Measurements from ENCODE around the gene SERINC5.
"Not testable (repeated sequence)": the region's sequence is repeated elsewhere in the genome, so short reads cannot be mapped to it uniquely, and the experiment has no call there.

SERINC5 gene

GRCh38 chr5:80168388-80169028 is 87.3 kb downstream of the SERINC5 start:
- no peak for DNase-seq (ENCODE audit: low read depth)

DNA sequence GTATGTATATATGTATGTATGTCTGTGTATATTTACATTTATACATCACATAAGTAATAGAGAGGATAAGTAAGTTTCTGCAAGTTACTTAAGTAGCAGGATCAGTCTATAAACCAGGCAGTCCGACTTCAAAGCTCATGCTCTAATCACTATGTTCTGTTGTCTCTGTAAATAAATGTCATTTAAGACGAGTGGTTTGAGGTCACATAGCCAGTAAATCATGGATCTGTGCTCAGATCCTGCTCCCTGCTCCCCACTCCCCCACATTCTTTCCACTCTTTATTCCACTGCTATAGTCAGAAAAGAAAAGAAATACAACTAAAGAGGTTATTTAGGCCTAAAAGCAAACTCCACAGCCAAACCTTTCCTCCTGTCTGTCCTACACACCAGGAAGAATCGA is 90.4 kb downstream of the SERINC5 start:
- no peak for DNase-seq (ENCODE audit: low read depth)

DNA sequence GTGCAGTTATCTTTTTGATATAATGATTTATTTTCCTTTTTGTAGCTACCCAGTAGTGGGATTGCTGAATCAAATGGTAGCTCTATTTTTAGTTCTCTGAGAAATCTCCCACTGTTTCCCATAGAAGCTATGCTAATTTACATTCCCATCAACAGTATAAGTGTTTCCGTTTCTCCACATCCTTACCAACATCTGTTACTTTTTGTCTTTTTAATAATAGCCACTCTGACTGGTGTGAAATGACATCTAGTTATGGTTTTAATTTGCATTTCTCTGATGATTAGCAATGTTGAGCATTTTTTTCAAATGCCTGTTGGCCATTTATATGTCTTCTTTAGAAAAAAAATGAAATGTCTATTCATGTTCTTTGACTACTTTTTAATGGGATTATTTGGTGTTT is 94.7 kb downstream of the SERINC5 start:
- DNase-seq (ENCODE audit: low read depth): no peak

DNA sequence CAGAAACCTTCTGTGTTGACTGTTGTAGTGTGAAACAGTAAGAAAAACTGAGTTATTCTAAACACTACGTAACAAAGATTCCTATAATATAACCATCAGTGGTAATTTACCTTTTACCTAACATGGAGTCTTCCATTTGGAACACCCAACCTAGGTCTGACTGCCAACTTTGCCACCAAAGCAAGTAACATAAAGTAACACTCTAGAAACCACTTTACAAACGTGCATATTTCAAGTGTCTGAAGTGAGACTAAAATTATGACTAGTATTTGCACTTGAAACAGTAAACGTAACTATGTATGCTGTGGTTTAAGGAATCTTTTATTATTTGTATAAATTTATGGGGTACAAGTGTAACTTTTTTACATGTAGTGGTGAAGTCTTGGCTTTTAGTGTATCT is 95.6 kb downstream of the SERINC5 start:
- DNase-seq (ENCODE audit: low read depth): no peak

GRCh38 chr5:80159133-80159815 is 96.6 kb downstream of the SERINC5 start:
- DNase-seq (ENCODE audit: low read depth): no peak

GRCh38 chr5:80156156-80156555 is 99.7 kb downstream of the SERINC5 start:
- no peak for DNase-seq (ENCODE audit: low read depth)

DNA sequence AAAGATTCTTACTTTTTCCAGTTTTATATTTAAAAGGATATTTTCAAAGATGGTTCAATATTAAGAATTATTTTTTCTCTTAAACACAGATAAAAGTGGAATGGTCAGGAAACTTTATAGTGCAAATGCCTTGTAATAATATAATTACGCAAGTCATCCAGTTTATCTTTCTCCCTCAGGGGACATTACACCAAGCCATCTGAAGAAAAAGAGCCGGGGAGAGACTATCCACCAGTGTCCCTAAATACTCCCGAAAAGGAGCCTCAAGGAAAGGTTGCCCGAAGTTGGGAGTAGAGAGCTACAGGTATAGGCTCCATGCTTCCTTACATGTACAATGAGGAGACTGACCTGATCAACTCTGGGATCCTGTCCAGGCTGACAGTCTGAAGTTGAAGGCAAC is 101.1 kb downstream of the SERINC5 start:
- DNase-seq (ENCODE audit: low read depth): no peak

- not testable (repeated sequence) for DNase-seq (ENCODE audit: low read depth)
Observed at GRCh38 chr5:80154289-80154688, 101.6 kb downstream of the SERINC5 start.

DNA sequence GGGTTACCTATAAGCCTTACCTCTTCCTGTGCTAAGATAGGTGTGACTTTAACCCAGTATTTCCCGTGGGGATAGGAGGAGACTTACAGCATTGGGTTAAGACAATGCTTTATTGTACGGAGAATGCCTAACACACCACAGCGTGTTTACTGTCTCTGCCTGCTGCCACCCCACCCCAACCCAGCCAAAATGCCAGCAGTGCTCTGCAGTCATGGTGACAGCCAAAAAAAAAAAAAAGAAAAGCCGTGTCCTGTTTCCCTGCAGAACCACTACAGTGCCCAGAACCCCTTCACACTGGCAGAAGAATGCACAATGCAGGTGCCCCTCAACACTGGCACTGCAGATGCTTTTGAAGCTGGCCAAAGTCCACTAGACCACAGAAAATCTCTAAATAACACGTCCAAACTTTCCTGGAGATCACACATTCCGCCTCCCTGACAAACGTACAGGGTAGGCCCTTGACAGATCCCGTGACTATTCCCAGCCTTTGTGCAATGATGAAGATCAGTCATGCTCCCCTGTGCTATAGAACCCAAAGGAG is 102.2 kb downstream of the SERINC5 start:
- no peak for DNase-seq (ENCODE audit: low read depth)

DNA sequence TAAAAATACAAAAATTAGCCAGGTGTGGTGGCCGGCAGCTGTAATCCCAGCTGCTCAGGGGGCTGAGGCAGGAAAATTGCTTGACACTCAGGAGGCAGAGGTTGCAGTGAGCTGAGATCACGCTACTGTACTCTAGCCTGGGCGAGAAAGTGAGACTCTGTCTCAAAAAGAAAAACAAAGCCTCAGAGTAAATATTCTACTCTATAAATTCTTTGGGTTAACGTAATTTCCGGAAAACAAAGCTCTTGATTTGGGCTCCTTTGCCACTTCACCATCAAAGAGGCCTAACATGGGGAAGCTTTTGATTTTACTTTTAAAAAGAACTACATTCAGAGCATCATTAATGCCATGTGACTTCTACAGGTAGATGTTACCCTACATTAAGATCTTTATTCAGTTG is 103.1 kb downstream of the SERINC5 start:
- no peak for DNase-seq (ENCODE audit: low read depth)

DNA sequence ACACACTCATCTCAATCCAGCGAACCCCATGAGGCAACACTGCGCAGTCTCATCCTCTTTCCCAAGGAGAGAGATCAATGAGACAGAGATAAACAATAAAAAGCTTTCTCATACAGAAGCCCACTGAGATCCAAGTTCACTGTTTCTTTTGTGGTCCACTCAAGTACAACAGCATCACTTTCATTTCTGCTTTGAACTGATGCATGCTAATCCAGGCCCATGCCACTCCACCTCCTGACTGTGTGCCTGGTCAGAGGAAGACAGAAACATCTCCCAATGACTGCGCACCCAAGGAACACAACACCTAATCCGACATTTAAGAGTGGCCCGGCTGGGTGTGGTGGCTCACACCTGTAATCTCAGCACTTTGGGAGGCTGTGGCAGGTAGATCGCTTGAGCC is 104.0 kb downstream of the SERINC5 start:
- no peak for DNase-seq (ENCODE audit: low read depth)

GRCh38 chr5:80150731-80151130 is 105.1 kb downstream of the SERINC5 start:
- DNase-seq (ENCODE audit: low read depth): no peak

- no peak for DNase-seq (ENCODE audit: low read depth)
Observed at GRCh38 chr5:80149161-80149609, 106.7 kb downstream of the SERINC5 start.

GRCh38 chr5:80147119-80147815 is 108.6 kb downstream of the SERINC5 start:
- DNase-seq (ENCODE audit: low read depth): no peak

DNA sequence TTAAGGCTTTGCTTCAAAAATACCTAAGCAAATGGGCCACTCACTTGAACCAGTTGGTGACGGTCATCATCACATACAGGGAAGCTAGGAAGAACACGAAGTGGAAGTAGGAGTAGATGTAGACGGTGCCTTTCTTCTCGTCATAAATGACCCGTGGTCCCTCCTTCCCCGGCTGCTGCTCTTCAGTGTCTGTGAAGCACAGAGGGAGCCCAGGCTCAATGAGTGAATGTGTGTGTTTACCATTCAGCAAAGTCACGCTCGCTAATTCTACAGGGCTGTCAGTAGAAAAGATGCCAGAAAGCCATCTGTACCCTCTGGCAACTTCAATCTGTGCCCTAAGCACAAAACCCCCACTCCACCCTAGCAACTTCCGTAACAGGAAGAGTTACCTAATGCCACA is 109.8 kb downstream of the SERINC5 start:
- DNase-seq (ENCODE audit: low read depth): no peak

DNA sequence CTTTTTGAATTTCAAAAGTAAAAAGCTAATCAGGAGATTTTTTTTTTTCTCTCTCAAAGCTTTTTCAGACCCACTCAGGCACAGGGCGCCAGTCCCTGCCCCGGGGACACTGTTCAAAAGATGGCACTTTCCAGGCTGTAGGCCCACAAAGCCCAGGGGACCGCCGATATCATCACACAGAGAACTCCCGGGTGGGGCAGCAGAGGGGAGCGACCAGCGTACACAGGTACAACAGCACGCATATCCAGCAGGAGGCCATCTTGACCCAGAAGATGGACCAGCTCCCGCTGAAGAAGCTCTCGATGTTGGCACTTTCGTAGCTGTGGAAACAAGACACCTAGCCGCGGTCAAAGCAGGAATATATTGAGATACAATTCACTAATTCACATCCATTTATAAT is 112.4 kb downstream of the SERINC5 start:
- no peak for DNase-seq (ENCODE audit: low read depth)

DNA sequence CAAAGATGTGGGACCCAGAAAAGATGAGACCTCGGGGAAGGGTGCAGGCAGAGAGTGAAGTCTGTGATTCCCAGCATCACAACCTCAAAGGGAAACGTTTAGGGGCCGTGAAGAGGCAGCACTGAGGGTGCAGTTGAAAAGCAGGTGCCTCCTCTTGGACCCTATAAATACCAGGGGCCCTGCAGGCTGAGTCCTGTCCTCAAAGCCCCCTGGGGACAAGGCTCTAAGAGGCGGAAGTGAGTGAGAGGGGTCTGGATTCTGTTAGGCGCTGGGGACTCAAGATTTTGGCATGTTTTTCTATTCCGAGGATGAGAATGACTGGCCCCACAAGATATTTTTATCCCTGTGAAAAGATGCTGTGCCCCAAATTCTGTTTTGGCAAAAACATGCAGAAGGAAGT is 112.9 kb downstream of the SERINC5 start:
- DNase-seq (ENCODE audit: low read depth): no peak

GRCh38 chr5:80141681-80142080 is 114.2 kb downstream of the SERINC5 start:
- DNase-seq (ENCODE audit: low read depth): no peak

GRCh38 chr5:80141147-80141671 is 114.6 kb downstream of the SERINC5 start:
- DNase-seq (ENCODE audit: low read depth): peak; percentile 50

DNA sequence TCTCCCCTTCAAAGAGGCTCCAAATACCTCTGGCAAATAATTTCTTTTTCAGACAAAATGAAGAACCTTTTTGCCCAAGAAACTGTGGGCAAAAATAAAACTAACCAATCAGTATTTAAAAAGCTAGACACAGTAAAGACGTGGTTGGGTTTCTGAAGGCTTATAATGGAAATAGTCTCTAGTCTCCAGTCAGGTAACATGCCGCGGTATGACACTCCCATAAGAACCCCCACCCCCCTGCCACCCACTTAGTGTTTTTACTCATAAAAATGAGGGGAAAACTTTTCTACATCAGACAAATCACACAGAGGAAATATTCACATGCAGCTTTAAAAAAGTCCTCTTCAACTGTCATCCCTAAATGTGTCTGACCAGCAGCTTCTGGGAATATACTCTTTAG is 115.4 kb downstream of the SERINC5 start:
- no peak for DNase-seq (ENCODE audit: low read depth)

DNA sequence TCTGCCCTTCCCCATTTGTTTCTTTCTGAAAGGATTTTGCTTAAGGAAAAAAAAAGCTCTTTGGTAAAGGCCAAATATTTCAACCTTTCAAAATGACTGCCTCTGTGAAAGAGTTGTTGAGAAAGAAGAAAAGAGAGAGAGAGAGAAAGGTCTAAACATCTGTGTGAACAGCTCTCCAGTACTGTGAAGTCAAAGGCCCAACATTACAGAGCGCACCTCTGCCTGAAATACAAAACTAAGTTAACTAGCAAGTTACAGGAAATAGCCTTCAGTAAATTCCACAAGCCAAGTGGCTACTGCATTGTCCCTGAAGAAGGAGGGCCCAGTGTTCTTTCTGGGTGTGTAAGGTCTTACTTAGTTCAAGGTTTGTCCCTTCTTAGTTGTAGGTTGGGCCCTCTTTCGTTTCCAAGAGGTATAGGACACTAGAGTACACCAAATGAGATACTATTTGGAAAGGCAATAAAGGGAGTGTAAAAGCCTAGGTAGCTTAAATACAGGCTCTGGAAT is 116.3 kb downstream of the SERINC5 start:
- DNase-seq (ENCODE audit: low read depth): no peak

DNA sequence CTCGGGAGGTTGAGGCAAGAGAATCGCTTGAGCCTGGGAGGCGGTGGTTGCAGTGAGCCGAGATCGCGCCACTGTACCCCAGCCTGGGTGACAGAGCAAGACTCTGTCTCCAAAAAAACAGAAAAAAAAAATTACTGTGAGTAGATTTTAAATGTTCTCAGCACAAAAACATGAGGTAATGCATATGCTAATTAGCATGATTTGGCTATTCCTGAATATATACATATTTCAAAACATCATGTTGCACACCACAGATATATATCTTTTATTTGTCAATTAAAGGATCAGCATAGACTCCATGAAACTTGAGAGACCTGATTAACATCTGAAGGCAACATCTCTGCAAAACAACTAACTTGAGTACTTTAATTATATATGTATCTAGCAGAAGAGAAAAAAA is 117.4 kb downstream of the SERINC5 start:
- DNase-seq (ENCODE audit: low read depth): no peak

DNA sequence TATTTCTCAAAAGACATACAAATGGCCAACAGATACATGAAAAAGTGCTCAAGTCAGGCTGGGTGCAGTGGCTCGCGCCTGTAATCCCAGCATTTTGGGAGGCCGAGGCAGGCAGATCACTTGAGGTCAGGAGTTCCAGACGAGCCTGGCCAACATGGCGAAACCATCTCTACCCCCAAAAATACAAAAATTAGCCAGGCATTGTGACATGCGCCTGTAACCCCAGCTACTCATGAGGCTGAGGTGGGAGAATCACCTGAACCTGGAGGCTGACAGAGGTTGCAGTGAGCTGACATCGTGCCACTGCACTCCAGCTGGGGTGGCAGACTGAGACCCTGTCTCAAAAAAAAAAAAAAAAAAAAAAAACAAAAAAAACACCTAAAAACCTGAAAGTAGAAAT is 119.0 kb downstream of the SERINC5 start:
- DNase-seq (ENCODE audit: low read depth): not testable (repeated sequence)

All from stromal cell of bone marrow (primary cell).